ENCODE results near the gene ANO7. TPM values are rescaled to one million over a fixed set of nuclear protein-coding genes. Genes with fewer than 3 reads are reported as not detected.

The ANO7 gene
- total and polyA plus RNA-seq, 8 donors = 1.3 to 2.8 (median 2.1) TPM

- ATAC-seq = no peak
- Histone ChIP-seq H3K4me1 (peaks cover 16 to 19% of the 10 kb centered on the region in 2 donors), H3K9me3 (no peaks in the 10 kb centered on the region), H3K4me3 (no peak overlapping the region), H3K36me3 (peaks cover 0 to 84% of the 10 kb centered on the region in 2 donors), H3K27ac (no peak overlapping the region), H3K27me3 (no peaks in the 10 kb centered on the region)
- intact Hi-C loops (cut with DNase I) = no loop called here
- no peak for TF ChIP-seq CTCF (IDR thresholded peaks at IDR 0.05)
- DNase-seq = no peak
These were observed 77.0 kb downstream of the ANO7 start for GRCh38 chr2:241265506-241265905.

- no peak overlapping the region for H3K27ac ChIP-seq
- peaks cover 0 to 64% of the 10 kb centered on the region in 2 donors for H3K36me3 ChIP-seq
- peaks cover 22 to 32% of the 10 kb centered on the region in 2 donors for H3K4me1 ChIP-seq
- H3K27me3 ChIP-seq = no peaks in the 10 kb centered on the region
- DNase-seq (no peak), ATAC-seq (no peak)
- no peak overlapping the region for H3K4me3 ChIP-seq
- intact Hi-C loops (cut with DNase I) = no loop called here
- no peak for TF ChIP-seq CTCF (IDR thresholded peaks at IDR 0.05)
- no peaks in the 10 kb centered on the region for H3K9me3 ChIP-seq
These were observed 79.0 kb downstream of the ANO7 start for GRCh38 chr2:241267249-241268067.

- Histone ChIP-seq H3K27ac (no peak overlapping the region), H3K4me3 (no peak overlapping the region), H3K36me3 (peaks cover 0 to 56% of the 10 kb centered on the region in 2 donors), H3K9me3 (no peaks in the 10 kb centered on the region), H3K27me3 (no peaks in the 10 kb centered on the region), H3K4me1 (peaks cover 22 to 38% of the 10 kb centered on the region in 2 donors)
- intact Hi-C loops (cut with DNase I) = no loop called here
- no peak for ATAC-seq
- no peak for TF ChIP-seq CTCF (IDR thresholded peaks at IDR 0.05)
- no peak for DNase-seq
These were observed 79.8 kb downstream of the ANO7 start for GRCh38 chr2:241268306-241268705.

GRCh38 chr2:241268716-241269445 is 80.4 kb downstream of the ANO7 start:
- intact Hi-C loops (cut with DNase I) = no loop called here

More at GRCh38 chr2:241268716-241269445, 80.4 kb downstream of the ANO7 start:
- H3K4me1 ChIP-seq = peaks cover 22 to 44% of the 10 kb centered on the region in 2 donors
- H3K36me3 ChIP-seq = peaks cover 0 to 50% of the 10 kb centered on the region in 2 donors
- no peaks in the 10 kb centered on the region for H3K9me3 ChIP-seq
- ATAC-seq (no peak), DNase-seq (no peak)
- H3K27ac ChIP-seq = no peak overlapping the region
- H3K27me3 ChIP-seq = no peaks in the 10 kb centered on the region
- TF ChIP-seq CTCF (IDR thresholded peaks at IDR 0.05) = no peak
- no peak overlapping the region for H3K4me3 ChIP-seq

Measured in left lung (tissue), 10 donors.